Endodermal cell (in vitro differentiated cells): ENCODE measurements around the gene GRID2IP. TPM values are rescaled to one million over a fixed set of nuclear protein-coding genes. Genes with fewer than 3 reads are reported as not detected.
A peak's percentile ranks its signal among the peaks of the same experiment; 100 is the strongest.

Experiments
- DNase-seq: peaks from one replicate; pipeline ENCODE4 v3.0.0-alpha.2; 2017
- H3K27ac ChIP-seq: 2 replicates; pipeline ENCODE4 v1.5.1; 2013; ENCODE audit warnings: mild to moderate bottlenecking, low read depth, low read length, moderate library complexity
- H3K27me3 ChIP-seq: 2 replicates; pipeline ENCODE4 v1.6.1; 2013; ENCODE audit warnings: mild to moderate bottlenecking, low read length, moderate library complexity; ENCODE audit not compliant: insufficient read depth, control insufficient read depth, poor library complexity, severe bottlenecking
- H3K36me3 ChIP-seq: 2 replicates; pipeline ENCODE4 v1.7.0; 2013; ENCODE audit warnings: mild to moderate bottlenecking, low read length, moderate library complexity; ENCODE audit not compliant: control insufficient read depth, insufficient read depth
- H3K4me1 ChIP-seq: one replicate; pipeline ENCODE4 v1.7.0; 2013; ENCODE audit warnings: low read length; ENCODE audit not compliant: control insufficient read depth, insufficient read depth
- H3K4me3 ChIP-seq: 2 replicates; pipeline ENCODE4 v1.5.1; 2013; ENCODE audit warnings: mild to moderate bottlenecking, low read length, moderate library complexity
- H3K9ac ChIP-seq: 2 replicates; pipeline ENCODE4 v1.6.1; 2013; ENCODE audit warnings: mild to moderate bottlenecking, low read length, moderate library complexity; ENCODE audit not compliant: poor library complexity, severe bottlenecking; ENCODE audit errors: extremely low read depth
- H3K9me3 ChIP-seq: 2 replicates; pipeline ENCODE4 v1.6.1; 2013; ENCODE audit warnings: mild to moderate bottlenecking, low read length, moderate library complexity; ENCODE audit not compliant: control insufficient read depth
- H3K27ac Mint-ChIP-seq: 2 replicates; pipeline ENCODE4 v1.8.0; 2020; ENCODE audit warnings: mixed read lengths
- H3K27me3 Mint-ChIP-seq: 2 replicates; pipeline ENCODE4 v1.8.0; 2021; ENCODE audit warnings: mild to moderate bottlenecking, mixed read lengths; ENCODE audit not compliant: insufficient read depth
- H3K36me3 Mint-ChIP-seq: 2 replicates; pipeline ENCODE4 v1.8.0; 2020; ENCODE audit warnings: low read depth, mixed read lengths
- H3K4me1 Mint-ChIP-seq: 2 replicates; pipeline ENCODE4 v1.8.0; 2020; ENCODE audit warnings: mixed read lengths
- H3K4me3 Mint-ChIP-seq: 2 replicates; pipeline ENCODE4 v1.8.0; 2020; ENCODE audit warnings: mild to moderate bottlenecking, moderate library complexity, mixed read lengths
- H3K9me3 Mint-ChIP-seq: 2 replicates; pipeline ENCODE4 v1.8.0; 2020; ENCODE audit warnings: mild to moderate bottlenecking, mixed read lengths
- WGBS, 2 experiments: methylation state at CpG; one replicate each; pipeline versions ENCODE4 v1.1.5 to v1.1.7; 2013; ENCODE audit warnings: missing lambda C conversion rate in 2 of 2, mixed read lengths in 1 of 2; ENCODE audit not compliant: insufficient coverage in 1 of 2, insufficient read length in 1 of 2; 5-methylcytosine and 5-hydroxymethylcytosine counted together
- total RNA-seq, 2 donors: library from RNA; stranded (reverse); fragmentation: NEBNext Ultra II Directional in 1 of 2; extraction: Animal tissue kit (Norgen Biotek cat#: 25700) in 1 of 2; gene quantifications; 2 replicates in 1 of 2; 3 replicates in 1 of 2; pipeline ENCODE4 v1.2.1, GENCODE V29; 2021
- TF ChIP-seq, protein P1 (sequence below): fragments of 200-600 bp; sonication (generic); conservative IDR thresholded peaks from 2 replicates; pipeline ENCODE4 v1.5.0; 2021; ENCODE audit warnings: antibody characterized with exemption, mild to moderate bottlenecking

Gene GRID2IP
- total RNA-seq, 2 donors from 2014 or later = 2.4 to 4.9 TPM

- H3K27me3 ChIP-seq = peaks cover 3% of the 10 kb centered on the region
- Mint-ChIP-seq H3K27me3 (peaks cover 13% of the 10 kb centered on the region), H3K36me3 (no peaks in the 10 kb centered on the region), H3K4me3 (no peak overlapping the region), H3K4me1 (no peaks in the 10 kb centered on the region), H3K27ac (no peak overlapping the region), H3K9me3 (no peaks in the 10 kb centered on the region)
- H3K4me3 ChIP-seq = no peak overlapping the region
- H3K9me3 ChIP-seq = no peaks in the 10 kb centered on the region
- DNase-seq = no peak
- no peak overlapping the region for H3K9ac ChIP-seq
- TF ChIP-seq, protein P1, sequence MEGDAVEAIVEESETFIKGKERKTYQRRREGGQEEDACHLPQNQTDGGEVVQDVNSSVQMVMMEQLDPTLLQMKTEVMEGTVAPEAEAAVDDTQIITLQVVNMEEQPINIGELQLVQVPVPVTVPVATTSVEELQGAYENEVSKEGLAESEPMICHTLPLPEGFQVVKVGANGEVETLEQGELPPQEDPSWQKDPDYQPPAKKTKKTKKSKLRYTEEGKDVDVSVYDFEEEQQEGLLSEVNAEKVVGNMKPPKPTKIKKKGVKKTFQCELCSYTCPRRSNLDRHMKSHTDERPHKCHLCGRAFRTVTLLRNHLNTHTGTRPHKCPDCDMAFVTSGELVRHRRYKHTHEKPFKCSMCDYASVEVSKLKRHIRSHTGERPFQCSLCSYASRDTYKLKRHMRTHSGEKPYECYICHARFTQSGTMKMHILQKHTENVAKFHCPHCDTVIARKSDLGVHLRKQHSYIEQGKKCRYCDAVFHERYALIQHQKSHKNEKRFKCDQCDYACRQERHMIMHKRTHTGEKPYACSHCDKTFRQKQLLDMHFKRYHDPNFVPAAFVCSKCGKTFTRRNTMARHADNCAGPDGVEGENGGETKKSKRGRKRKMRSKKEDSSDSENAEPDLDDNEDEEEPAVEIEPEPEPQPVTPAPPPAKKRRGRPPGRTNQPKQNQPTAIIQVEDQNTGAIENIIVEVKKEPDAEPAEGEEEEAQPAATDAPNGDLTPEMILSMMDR = no peak
- 86 to 100% methylated on average over 1 of the region's 1 CpG for WGBS, 2 experiments
- H3K27ac ChIP-seq = no peak overlapping the region
- H3K4me1 ChIP-seq = no peaks in the 10 kb centered on the region
- no peaks in the 10 kb centered on the region for H3K36me3 ChIP-seq
Observed at GRCh38 chr7:6542368-6542767, 8.9 kb downstream of the GRID2IP start.

DNA sequence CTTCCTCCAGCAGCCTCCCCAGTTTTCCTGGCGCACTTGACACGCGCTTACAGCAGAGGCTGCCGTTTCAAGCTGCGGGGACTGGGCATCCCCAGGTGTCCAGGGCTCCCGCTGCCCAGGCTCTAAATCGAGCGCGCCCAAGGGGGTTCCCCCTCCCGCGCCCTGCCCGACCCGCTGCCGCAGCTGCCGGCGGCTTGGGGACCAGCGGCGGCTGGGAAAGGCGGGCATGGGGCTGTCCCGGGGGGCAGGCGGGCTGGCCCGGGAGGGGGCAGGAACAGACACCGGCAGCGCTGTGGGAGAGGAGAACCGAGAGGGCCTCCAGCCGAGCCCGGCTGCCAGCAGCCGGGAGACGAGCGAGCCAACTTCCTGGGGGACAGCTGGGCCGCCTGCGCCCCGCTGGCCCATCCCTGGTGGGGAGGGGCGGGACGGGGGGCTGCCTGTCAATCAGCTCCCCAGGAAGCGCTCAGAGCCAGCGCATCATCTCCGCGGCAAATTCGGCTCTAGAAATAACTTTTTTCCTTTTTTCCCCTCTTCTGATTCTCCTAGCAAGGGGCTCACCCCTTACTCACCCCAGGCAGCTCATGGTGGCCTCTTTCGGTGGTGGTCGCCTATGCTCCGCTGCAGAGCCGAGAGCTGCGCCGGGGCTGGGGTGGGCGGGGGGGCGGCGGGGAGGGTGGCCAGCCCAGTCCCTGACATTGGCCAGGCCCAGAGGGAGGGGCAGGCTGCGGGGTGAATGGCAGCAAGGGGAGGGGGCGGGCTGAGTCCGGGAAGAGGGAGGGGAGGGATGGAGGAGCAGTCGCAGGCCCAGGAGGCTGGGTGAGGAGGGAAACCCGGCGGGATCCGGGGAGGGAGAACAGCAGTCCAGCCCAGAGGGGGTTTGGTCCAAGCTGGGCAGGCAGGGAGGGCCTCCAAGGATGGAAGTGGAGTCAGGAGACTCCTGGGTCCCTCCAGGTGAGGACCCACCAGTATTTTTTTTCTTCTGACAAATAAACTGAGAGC, 14.7 kb downstream of the GRID2IP start:
- no peaks in the 10 kb centered on the region for H3K36me3 Mint-ChIP-seq
- TF ChIP-seq, protein P1 = no peak
- Histone ChIP-seq H3K4me3 (peak overlapping the region; percentile 72), H3K27ac (no peak overlapping the region), H3K9ac (no peak overlapping the region), H3K9me3 (no peaks in the 10 kb centered on the region), H3K36me3 (no peaks in the 10 kb centered on the region), H3K4me1 (no peaks in the 10 kb centered on the region), H3K27me3 (peaks cover 46% of the 10 kb centered on the region)
- no peaks in the 10 kb centered on the region for H3K4me1 Mint-ChIP-seq
- 4 to 5% methylated on average over 13 to 53 of the region's 56 CpGs for WGBS, 2 experiments
- peak overlapping the region; percentile 45 for H3K4me3 Mint-ChIP-seq
- no peak overlapping the region for H3K27ac Mint-ChIP-seq
- H3K27me3 Mint-ChIP-seq = peaks cover 59% of the 10 kb centered on the region
- DNase-seq = peak; percentile 94
- H3K9me3 Mint-ChIP-seq = no peaks in the 10 kb centered on the region

DNA sequence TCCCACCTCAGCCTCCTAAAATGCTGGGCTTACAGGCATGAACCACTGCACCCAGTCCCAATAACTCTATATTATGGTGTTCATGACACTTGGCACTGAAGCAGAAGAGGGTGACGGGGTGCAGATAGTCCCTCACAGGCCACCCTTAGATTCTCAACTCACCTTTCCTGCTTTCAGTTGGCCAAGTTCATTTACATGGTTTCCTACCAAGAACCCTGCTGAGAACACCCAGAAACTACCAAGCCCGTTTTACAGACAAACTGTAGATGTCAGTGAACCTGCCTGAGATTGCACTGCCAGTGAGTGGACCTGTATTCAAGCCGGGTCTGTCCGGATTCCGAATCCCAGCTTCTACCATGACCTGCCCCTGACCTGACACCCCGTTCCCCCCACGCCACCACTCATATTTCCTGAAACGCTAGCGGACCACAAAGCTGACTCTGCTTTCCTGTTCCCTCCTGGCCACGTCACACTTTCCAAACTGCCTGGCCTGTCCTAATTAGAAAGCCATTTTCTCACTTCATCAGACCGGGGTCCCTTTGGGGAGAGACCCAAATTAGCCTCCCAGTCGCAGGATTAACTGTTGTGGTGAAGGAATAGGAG, 17.3 kb downstream of the GRID2IP start:
- Histone ChIP-seq H3K36me3 (no peaks in the 10 kb centered on the region), H3K9ac (no peak overlapping the region), H3K9me3 (no peaks in the 10 kb centered on the region), H3K27me3 (peaks cover 68% of the 10 kb centered on the region), H3K4me1 (no peaks in the 10 kb centered on the region), H3K4me3 (no peak overlapping the region), H3K27ac (no peak overlapping the region)
- Mint-ChIP-seq H3K9me3 (no peaks in the 10 kb centered on the region), H3K27me3 (peaks cover 78% of the 10 kb centered on the region), H3K4me3 (no peak overlapping the region), H3K36me3 (no peaks in the 10 kb centered on the region), H3K27ac (no peak overlapping the region), H3K4me1 (no peaks in the 10 kb centered on the region)
- WGBS, 2 experiments = 86 to 93% methylated on average over 10 to 12 of the region's 12 CpGs
- TF ChIP-seq, protein P1 = no peak
- no peak for DNase-seq
